ENCODE data around the gene ZNF385A. TPM values are rescaled to one million over a fixed set of nuclear protein-coding genes. Genes with fewer than 3 reads are reported as not detected.
"Not testable (repeated sequence)": the region's sequence is repeated elsewhere in the genome, so short reads cannot be mapped to it uniquely, and the experiment has no call there.

The ZNF385A gene
- total and polyA plus RNA-seq, 2 donors from 2014 or later, result 10.2 to 16.6 TPM

- H3K9ac ChIP-seq (ENCODE audit: low read length in 3 of 3), result peak overlapping the region in 1 of 3 donors; percentile 16
- H3K4me1 ChIP-seq (ENCODE audit: control insufficient read depth in 2 of 3, insufficient read depth in 2 of 3, low read depth in 1 of 3, low read length in 3 of 3), result peaks cover 0 to 9% (median 0%) of the 10 kb centered on the region in 3 donors
- no peak for TF ChIP-seq CTCF (IDR thresholded peaks at IDR 0.05; ENCODE audit: borderline replicate concordance, extremely low read depth, insufficient read depth)
- H3K27me3 ChIP-seq (ENCODE audit: control insufficient read depth, insufficient read depth, low read length), result no peaks in the 10 kb centered on the region
- FAIRE-seq (no peak), DNase-seq (no peak)
- H3K9me3 ChIP-seq (ENCODE audit: control insufficient read depth in 2 of 3, insufficient read depth in 1 of 3, low read length in 3 of 3), result no peaks in the 10 kb centered on the region
- H3K4me3 ChIP-seq (ENCODE audit: low read length in 3 of 3), result no peak overlapping the region
- H3K36me3 ChIP-seq (ENCODE audit: control insufficient read depth in 2 of 3, insufficient read depth in 3 of 3, low read length in 3 of 3), result no peaks in the 10 kb centered on the region
- intact Hi-C loops (cut with DNase I), result no loop called here
- no peak overlapping the region for H3K27ac ChIP-seq (ENCODE audit: low read depth in 2 of 2, low read length in 2 of 2)
Observed at GRCh38 chr12:54328595-54329337, 55.8 kb downstream of the ZNF385A start.

GRCh38 chr12:54325442-54326109, 59.0 kb downstream of the ZNF385A start:
- H3K9ac ChIP-seq (ENCODE audit: low read length in 3 of 3), result peak overlapping the region; percentile 90 to 99 (median 96)
- H3K36me3 ChIP-seq (ENCODE audit: control insufficient read depth in 2 of 3, insufficient read depth in 3 of 3, low read length in 3 of 3); intact Hi-C loops (cut with DNase I); DNase-seq; H3K9me3 ChIP-seq (ENCODE audit: control insufficient read depth in 2 of 3, insufficient read depth in 1 of 3, low read length in 3 of 3); H3K27me3 ChIP-seq (ENCODE audit: control insufficient read depth, insufficient read depth, low read length); H3K4me1 ChIP-seq (ENCODE audit: control insufficient read depth in 2 of 3, insufficient read depth in 2 of 3, low read depth in 1 of 3, low read length in 3 of 3); FAIRE-seq: not testable (repeated sequence)
- H3K27ac ChIP-seq (ENCODE audit: low read depth in 2 of 2, low read length in 2 of 2), result peak overlapping the region; percentile 74 to 92
- peak overlapping the region; percentile 89 to 99 (median 98) for H3K4me3 ChIP-seq (ENCODE audit: low read length in 3 of 3)

- DNase-seq (peak; percentile 97 to 100 (median 99)), FAIRE-seq (peak; percentile 97)
- intact Hi-C loops (cut with DNase I), result no loop called here
- peak within 1 kb of the TSS; percentile 90 to 99 (median 96) for H3K9ac ChIP-seq (ENCODE audit: low read length in 3 of 3)
- peaks cover 0 to 4% (median 0%) of the 10 kb centered on the region in 3 donors for H3K4me1 ChIP-seq (ENCODE audit: control insufficient read depth in 2 of 3, insufficient read depth in 2 of 3, low read depth in 1 of 3, low read length in 3 of 3)
- no peaks in the 10 kb centered on the region for H3K36me3 ChIP-seq (ENCODE audit: control insufficient read depth in 2 of 3, insufficient read depth in 3 of 3, low read length in 3 of 3)
- H3K4me3 ChIP-seq (ENCODE audit: low read length in 3 of 3), result peak within 1 kb of the TSS; percentile 89 to 99 (median 98)
- peak; percentile 82 for TF ChIP-seq CTCF (IDR thresholded peaks at IDR 0.05; ENCODE audit: borderline replicate concordance, extremely low read depth, insufficient read depth)
- H3K27me3 ChIP-seq (ENCODE audit: control insufficient read depth, insufficient read depth, low read length), result no peaks in the 10 kb centered on the region
- H3K9me3 ChIP-seq (ENCODE audit: control insufficient read depth in 2 of 3, insufficient read depth in 1 of 3, low read length in 3 of 3), result no peaks in the 10 kb centered on the region
- peak within 1 kb of the TSS; percentile 74 to 92 for H3K27ac ChIP-seq (ENCODE audit: low read depth in 2 of 2, low read length in 2 of 2)
Observed at GRCh38 chr12:54324617-54325441, 59.7 kb downstream of the ZNF385A start, which contains the start of gene COPZ1. COPZ1 (plus strand) TSS chr12:54325131; CDS start chr12:54325164, 33 bp downstream.
